Astrocyte (in vitro differentiated cells and primary cell): Measurements from ENCODE around the gene GPR68. TPM values are rescaled to one million over a fixed set of nuclear protein-coding genes. Genes with fewer than 3 reads are reported as not detected.

Experiments
- DNase-seq: peaks from one replicate; pipeline ENCODE4 v3.0.0-alpha.2; 2010; ENCODE audit warnings: low read depth
- FAIRE-seq: peaks from 2 replicates; lab custom pipeline; 2011; peaks lifted over from hg19 to GRCh38; lab: Jason Lieb, UNC
- H2AFZ ChIP-seq: 2 replicates; pipeline ENCODE4 v1.6.0; 2012; ENCODE audit warnings: low read depth, low read length, inconsistent platforms
- H3K27ac ChIP-seq: 2 replicates; pipeline ENCODE4 v1.5.1; 2011; ENCODE audit warnings: low read depth, low read length, inconsistent platforms
- H3K27me3 ChIP-seq: 2 replicates; pipeline ENCODE4 v1.6.0; 2011; ENCODE audit warnings: low read length, inconsistent platforms; ENCODE audit not compliant: insufficient read depth
- H3K36me3 ChIP-seq: 2 replicates; pipeline ENCODE4 v1.5.1; 2011; ENCODE audit warnings: low read length, inconsistent platforms; ENCODE audit not compliant: insufficient read depth
- H3K4me1 ChIP-seq: 2 replicates; pipeline ENCODE4 v1.5.1; 2011; ENCODE audit warnings: low read length, inconsistent platforms; ENCODE audit not compliant: insufficient read depth
- H3K4me2 ChIP-seq: 2 replicates; pipeline ENCODE4 v1.6.0; 2012; ENCODE audit warnings: low read length, inconsistent platforms
- H3K4me3 ChIP-seq: 2 replicates; pipeline ENCODE4 v1.5.1; 2011; ENCODE audit warnings: low read depth, mild to moderate bottlenecking, low read length, inconsistent platforms; ENCODE audit not compliant: insufficient read depth
- H3K79me2 ChIP-seq: 2 replicates; pipeline ENCODE4 v1.6.0; 2012; ENCODE audit warnings: mild to moderate bottlenecking, low read length, inconsistent platforms; ENCODE audit not compliant: insufficient read depth
- H3K9ac ChIP-seq: 2 replicates; pipeline ENCODE4 v1.6.0; 2012; ENCODE audit warnings: mild to moderate bottlenecking, low read length, inconsistent platforms
- H3K9me3 ChIP-seq: 2 replicates; pipeline ENCODE4 v1.5.1; 2012; ENCODE audit warnings: low read depth, mild to moderate bottlenecking, low read length, inconsistent platforms; ENCODE audit not compliant: insufficient read depth
- H4K20me1 ChIP-seq: 2 replicates; pipeline ENCODE4 v1.6.0; 2012; ENCODE audit warnings: low read length, inconsistent platforms; ENCODE audit not compliant: insufficient read depth
- H3K27ac Mint-ChIP-seq: one replicate; pipeline ENCODE4 v1.8.0; 2021; ENCODE audit warnings: mild to moderate bottlenecking, mixed read lengths; ENCODE audit not compliant: unreplicated experiment
- H3K27me3 Mint-ChIP-seq: one replicate; pipeline ENCODE4 v1.8.0; 2021; ENCODE audit warnings: low read depth, mixed read lengths; ENCODE audit not compliant: unreplicated experiment
- H3K36me3 Mint-ChIP-seq: one replicate; pipeline ENCODE4 v1.8.0; 2021; ENCODE audit warnings: low read depth, mixed read lengths; ENCODE audit not compliant: unreplicated experiment
- H3K4me1 Mint-ChIP-seq: one replicate; pipeline ENCODE4 v1.8.0; 2021; ENCODE audit warnings: low read depth, mixed read lengths; ENCODE audit not compliant: unreplicated experiment
- H3K4me3 Mint-ChIP-seq: one replicate; pipeline ENCODE4 v1.8.0; 2021; ENCODE audit warnings: mild to moderate bottlenecking, moderate library complexity, mixed read lengths; ENCODE audit not compliant: unreplicated experiment
- H3K9me3 Mint-ChIP-seq: one replicate; pipeline ENCODE4 v1.8.0; 2021; ENCODE audit warnings: mild to moderate bottlenecking, mixed read lengths; ENCODE audit not compliant: unreplicated experiment
- EZH2 ChIP-seq: IDR thresholded peaks from 2 replicates; pipeline ENCODE4 v1.6.1; 2012; ENCODE audit warnings: mild to moderate bottlenecking, low read length, inconsistent platforms; ENCODE audit not compliant: insufficient read depth
- total RNA-seq: library from RNA; stranded (reverse); gene quantifications from 2 replicates; pipeline ENCODE4 v1.2.1, GENCODE V29; 2021
- TF ChIP-seq, protein P1 (sequence below): IDR thresholded peaks from 2 replicates; pipeline ENCODE4 v1.5.1; 2011; ENCODE audit warnings: low read depth, mild to moderate bottlenecking, inconsistent platforms, low read length, moderate library complexity; ENCODE audit not compliant: insufficient read depth

Gene GPR68
- total RNA-seq, 1 donor from 2014 or later: 0.50 TPM

DNA sequence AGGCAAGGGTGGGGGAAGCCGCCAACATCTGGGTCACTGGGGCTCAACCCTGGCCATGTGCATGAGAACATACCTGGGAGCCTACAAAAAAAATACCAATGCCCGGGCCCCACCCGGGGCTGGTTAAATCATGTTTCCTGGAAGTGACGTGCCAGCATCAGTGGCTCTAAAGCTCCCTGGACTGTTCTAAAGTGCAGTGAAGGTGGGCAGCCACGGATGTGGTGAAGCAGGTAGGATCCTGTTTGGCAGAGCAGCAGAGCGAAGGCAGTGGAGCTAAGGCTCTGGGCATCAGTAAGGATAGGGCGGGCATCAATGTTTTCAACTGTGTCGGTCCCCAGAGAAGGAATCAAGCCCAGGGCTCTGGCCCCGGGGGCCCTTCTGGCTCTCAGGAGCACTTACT lies 525 bp upstream of the GPR68 start:
- no peak for DNase-seq
- no peak overlapping the region for H3K4me3 Mint-ChIP-seq
- H3K27me3 ChIP-seq: no peaks in the 10 kb centered on the region
- no peak overlapping the region for H3K9ac ChIP-seq
- H3K27me3 Mint-ChIP-seq: peaks cover 8% of the 10 kb centered on the region
- FAIRE-seq: no peak
- no peaks in the 10 kb centered on the region for H4K20me1 ChIP-seq
- no peaks in the 10 kb centered on the region for H3K79me2 ChIP-seq
- H3K4me1 ChIP-seq: peaks cover 26% of the 10 kb centered on the region
- H3K27ac ChIP-seq: no peak overlapping the region
- no peak overlapping the region for H3K27ac Mint-ChIP-seq
- H3K9me3 Mint-ChIP-seq: peaks cover 10% of the 10 kb centered on the region
- H3K9me3 ChIP-seq: no peaks in the 10 kb centered on the region
- H2AFZ ChIP-seq: peak overlapping the region; percentile 76
- H3K4me1 Mint-ChIP-seq: peaks cover 21% of the 10 kb centered on the region
- TF ChIP-seq, protein P1, sequence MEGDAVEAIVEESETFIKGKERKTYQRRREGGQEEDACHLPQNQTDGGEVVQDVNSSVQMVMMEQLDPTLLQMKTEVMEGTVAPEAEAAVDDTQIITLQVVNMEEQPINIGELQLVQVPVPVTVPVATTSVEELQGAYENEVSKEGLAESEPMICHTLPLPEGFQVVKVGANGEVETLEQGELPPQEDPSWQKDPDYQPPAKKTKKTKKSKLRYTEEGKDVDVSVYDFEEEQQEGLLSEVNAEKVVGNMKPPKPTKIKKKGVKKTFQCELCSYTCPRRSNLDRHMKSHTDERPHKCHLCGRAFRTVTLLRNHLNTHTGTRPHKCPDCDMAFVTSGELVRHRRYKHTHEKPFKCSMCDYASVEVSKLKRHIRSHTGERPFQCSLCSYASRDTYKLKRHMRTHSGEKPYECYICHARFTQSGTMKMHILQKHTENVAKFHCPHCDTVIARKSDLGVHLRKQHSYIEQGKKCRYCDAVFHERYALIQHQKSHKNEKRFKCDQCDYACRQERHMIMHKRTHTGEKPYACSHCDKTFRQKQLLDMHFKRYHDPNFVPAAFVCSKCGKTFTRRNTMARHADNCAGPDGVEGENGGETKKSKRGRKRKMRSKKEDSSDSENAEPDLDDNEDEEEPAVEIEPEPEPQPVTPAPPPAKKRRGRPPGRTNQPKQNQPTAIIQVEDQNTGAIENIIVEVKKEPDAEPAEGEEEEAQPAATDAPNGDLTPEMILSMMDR: no peak
- no peak for TF ChIP-seq EZH2
- no peaks in the 10 kb centered on the region for H3K36me3 Mint-ChIP-seq
- peak overlapping the region; percentile 71 for H3K4me2 ChIP-seq
- no peak overlapping the region for H3K4me3 ChIP-seq
- H3K36me3 ChIP-seq: no peaks in the 10 kb centered on the region

DNA sequence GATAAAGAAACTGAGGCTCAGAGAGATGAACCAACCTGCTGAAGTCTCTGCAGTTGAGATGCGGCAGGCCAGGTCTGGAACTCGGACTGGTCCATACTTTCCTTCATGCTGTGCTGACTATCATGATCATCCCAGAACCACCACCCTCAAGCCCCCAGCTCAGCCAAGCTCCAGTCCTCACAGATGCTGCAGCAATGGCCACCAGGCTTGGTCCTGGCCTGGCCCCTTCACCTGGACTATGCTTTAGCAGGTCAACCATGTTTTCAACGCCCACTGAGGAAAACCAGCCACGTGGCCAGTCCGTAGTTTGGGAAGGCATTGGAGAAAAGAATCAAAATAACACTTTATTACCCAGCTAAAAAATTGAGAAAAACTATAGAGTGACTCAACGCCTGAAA lies 1.4 kb downstream of the GPR68 start:
- no peak for DNase-seq
- Mint-ChIP-seq H3K9me3 (peaks cover 10% of the 10 kb centered on the region), H3K27me3 (peaks cover 8% of the 10 kb centered on the region), H3K4me3 (no peak overlapping the region), H3K36me3 (no peaks in the 10 kb centered on the region), H3K27ac (peak overlapping the region; percentile 41), H3K4me1 (peaks cover 18% of the 10 kb centered on the region)
- Histone ChIP-seq H4K20me1 (no peaks in the 10 kb centered on the region), H2AFZ (no peak overlapping the region), H3K4me2 (peak overlapping the region; percentile 71), H3K9me3 (no peaks in the 10 kb centered on the region), H3K79me2 (no peaks in the 10 kb centered on the region), H3K36me3 (no peaks in the 10 kb centered on the region), H3K4me1 (peaks cover 22% of the 10 kb centered on the region), H3K4me3 (no peak overlapping the region), H3K9ac (peak overlapping the region; percentile 64), H3K27ac (peak overlapping the region; percentile 46), H3K27me3 (no peaks in the 10 kb centered on the region)
- FAIRE-seq: no peak
- TF ChIP-seq, protein P1: no peak
- no peak for TF ChIP-seq EZH2

DNA sequence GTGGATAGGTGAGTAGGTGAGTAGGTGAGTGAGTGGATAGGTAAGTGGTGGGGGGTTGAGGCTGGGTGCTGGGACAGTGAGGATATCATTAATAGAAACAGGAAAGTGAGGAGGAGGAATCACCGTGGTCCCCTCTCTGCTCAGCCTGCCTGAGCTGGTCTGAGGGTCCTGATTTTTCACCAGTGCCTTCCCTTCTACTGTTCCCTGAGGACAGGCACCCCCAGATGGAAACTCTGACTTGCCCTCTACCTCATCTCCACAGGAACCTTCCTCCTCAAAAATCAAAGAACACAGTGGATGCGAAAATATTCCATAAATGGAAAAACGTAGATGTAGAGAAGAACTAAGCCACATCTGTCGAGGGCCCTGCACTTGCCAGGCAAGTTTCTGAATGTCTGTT lies 1.9 kb downstream of the GPR68 start:
- Histone ChIP-seq H4K20me1 (no peaks in the 10 kb centered on the region), H3K79me2 (no peaks in the 10 kb centered on the region), H3K27me3 (no peaks in the 10 kb centered on the region), H3K27ac (no peak overlapping the region), H3K4me1 (peaks cover 22% of the 10 kb centered on the region), H3K9ac (no peak overlapping the region), H3K9me3 (no peaks in the 10 kb centered on the region), H3K36me3 (no peaks in the 10 kb centered on the region), H3K4me2 (peak overlapping the region; percentile 71), H2AFZ (no peak overlapping the region), H3K4me3 (no peak overlapping the region)
- no peak overlapping the region for H3K4me3 Mint-ChIP-seq
- no peaks in the 10 kb centered on the region for H3K36me3 Mint-ChIP-seq
- TF ChIP-seq, protein P1: no peak
- no peak for TF ChIP-seq EZH2
- DNase-seq: no peak
- H3K27ac Mint-ChIP-seq: peak overlapping the region; percentile 41
- FAIRE-seq: no peak
- H3K9me3 Mint-ChIP-seq: peaks cover 9% of the 10 kb centered on the region
- H3K27me3 Mint-ChIP-seq: peaks cover 8% of the 10 kb centered on the region
- H3K4me1 Mint-ChIP-seq: peaks cover 21% of the 10 kb centered on the region
